MV-4-11 (cell line): ENCODE results near the gene FKBP15.
"Not testable (repeated sequence)": the region's sequence is repeated elsewhere in the genome, so short reads cannot be mapped to it uniquely, and the experiment has no call there.

Source experiments
- DNase-seq: peaks from one replicate; lab custom pipeline; 2025; lab: John Stamatoyannopoulos, UW

FKBP15 gene

GRCh38 chr9:113149561-113149960 is 71.5 kb downstream of the FKBP15 start:
- not testable (repeated sequence) for DNase-seq

DNA sequence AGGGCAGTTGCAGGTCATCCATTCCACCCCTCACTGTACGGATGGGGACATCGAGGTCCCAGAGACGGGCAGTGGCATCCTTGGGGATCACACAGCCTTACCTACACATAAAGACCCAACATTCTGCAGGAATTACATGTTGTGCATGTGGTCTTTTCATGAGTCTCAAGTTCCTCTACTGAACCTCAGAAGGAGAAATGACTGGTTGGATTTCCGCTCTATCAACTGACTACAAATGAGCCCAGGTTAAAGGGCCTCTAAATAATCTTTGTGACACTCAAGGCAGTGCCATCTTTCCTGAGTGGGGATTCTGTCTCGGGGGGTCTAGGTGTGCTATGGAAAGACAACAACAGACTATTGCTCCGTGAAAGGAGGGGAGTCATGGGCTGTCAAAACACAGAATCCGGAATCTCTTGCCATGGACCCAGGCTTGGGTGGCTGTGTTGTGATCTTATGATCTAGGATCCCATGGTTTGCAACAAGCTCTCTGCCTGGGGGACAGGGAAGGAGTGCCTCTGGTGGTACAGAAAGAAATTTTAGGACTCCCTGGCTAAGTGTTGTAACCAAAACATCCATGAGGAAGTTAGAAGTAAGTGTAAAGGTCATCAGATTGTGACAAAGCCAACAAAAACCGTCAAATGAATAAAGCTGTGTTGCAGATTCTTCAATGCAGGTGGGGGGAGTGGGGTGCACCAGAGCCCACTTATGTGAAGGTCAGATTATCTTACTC is 72.1 kb downstream of the FKBP15 start:
- DNase-seq, result peak; percentile 61

- no peak for DNase-seq
Measured at GRCh38 chr9:113148372-113148705, 72.7 kb downstream of the FKBP15 start.

- no peak for DNase-seq
Measured at GRCh38 chr9:113143432-113144227, 77.4 kb downstream of the FKBP15 start.

DNA sequence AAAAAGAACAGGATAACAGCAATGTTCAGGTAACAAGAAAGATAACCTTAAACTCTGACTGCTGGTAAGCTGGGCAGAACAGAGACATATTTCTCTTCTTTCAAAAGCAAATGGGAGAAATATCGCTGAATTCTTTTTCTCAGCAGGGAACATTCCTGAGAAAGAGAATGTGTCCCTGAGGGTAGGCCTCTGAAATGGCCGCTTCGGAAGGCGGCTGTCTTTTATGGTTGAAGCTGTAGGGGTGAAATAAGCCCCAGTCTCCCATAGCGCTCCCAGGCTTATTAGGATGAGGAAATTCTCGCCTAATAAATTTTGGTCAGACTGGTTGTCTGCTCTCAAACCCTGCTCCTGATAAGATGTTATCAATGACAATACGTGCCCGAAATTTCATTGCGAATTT is 80.2 kb downstream of the FKBP15 start:
- DNase-seq, result not testable (repeated sequence)

DNA sequence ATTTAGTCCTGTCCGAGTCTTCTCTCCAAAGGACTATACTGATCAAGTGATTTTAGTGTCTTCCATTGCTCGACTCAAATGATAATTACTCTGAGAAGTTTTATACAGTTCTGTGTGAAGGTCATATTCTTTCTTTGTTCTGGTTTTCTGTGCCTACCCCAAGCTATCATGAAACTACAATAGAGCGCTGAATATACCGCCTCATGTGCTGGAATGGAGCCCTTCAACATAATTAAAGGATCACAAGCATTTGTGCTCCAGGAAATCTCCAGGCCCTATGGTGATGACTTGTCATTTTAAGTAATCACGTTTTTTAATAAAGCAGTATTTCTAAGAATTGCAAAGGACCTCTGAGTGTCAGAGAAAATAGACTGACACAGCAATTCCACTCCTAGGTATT is 81.1 kb downstream of the FKBP15 start:
- no peak for DNase-seq

DNA sequence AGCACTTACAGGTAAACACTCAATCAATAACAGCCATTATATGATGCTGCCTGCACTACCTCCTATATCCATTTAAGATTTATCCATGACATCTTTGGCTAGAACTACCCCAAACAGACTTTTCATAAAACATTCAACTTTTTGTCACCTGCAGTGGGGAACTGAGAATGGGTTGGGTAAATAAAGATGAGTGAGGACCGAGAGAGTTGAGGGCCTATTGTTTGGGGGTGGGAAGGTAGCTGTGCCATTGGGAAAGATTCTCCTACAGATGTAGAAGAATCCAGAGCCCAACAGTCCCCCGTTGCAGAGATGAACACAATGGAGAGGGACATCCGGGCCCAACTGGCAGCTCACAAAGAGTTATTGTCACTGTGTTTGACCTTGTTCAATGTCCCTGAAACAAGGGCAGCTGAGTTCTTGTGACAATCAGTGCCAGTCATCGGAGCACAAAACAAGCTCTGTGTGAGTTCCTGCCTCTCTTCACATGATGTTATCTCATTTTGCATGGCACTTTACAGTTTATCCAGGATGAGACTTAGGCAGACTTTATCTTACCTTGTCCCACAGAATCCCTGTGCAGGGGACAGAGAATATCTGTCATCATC is 81.8 kb downstream of the FKBP15 start:
- DNase-seq, result no peak

DNA sequence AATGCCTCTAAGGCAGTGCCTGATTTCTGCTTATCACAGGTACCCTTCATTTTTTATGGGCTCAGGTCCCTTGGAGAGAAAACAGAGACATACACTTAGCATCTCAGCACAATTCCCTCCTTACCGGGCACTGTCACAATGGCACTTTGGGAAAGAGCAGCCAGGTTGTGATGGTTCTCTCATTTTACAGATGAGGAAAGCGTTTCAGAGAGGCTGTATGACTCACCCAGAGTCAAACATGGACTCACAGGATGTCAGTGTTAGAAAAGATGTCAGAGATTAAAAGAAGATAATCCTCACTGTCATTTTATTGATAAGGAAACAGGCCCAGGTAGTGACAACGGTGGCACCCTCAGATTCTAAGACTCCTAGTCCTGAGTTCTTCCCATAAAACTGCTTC is 82.3 kb downstream of the FKBP15 start:
- no peak for DNase-seq

- no peak for DNase-seq
Measured at GRCh38 chr9:113137196-113138168, 83.6 kb downstream of the FKBP15 start.

GRCh38 chr9:113131689-113132151 is 89.4 kb downstream of the FKBP15 start:
- peak; percentile 24 for DNase-seq

- DNase-seq, result no peak
Measured at GRCh38 chr9:113129884-113130283, 91.2 kb downstream of the FKBP15 start.

DNA sequence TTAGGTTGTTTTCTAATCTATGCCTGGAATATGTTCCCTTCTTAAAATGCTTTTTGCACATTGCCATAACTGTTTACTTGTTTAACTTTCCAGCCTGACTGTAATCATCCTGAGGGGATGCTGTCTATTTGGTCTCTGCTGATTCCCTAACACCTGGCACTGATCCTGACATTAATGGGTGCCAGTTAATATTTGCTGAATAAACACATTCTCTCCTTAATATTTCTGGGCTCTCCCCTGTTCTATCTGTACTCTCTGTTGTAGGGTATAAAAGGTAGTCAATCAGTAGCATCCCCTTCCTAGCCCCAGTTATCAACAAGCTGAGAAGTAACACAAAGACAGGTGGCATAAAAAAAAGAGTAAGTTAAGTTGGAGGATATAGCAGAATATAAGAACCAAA is 91.6 kb downstream of the FKBP15 start:
- DNase-seq, result no peak

DNA sequence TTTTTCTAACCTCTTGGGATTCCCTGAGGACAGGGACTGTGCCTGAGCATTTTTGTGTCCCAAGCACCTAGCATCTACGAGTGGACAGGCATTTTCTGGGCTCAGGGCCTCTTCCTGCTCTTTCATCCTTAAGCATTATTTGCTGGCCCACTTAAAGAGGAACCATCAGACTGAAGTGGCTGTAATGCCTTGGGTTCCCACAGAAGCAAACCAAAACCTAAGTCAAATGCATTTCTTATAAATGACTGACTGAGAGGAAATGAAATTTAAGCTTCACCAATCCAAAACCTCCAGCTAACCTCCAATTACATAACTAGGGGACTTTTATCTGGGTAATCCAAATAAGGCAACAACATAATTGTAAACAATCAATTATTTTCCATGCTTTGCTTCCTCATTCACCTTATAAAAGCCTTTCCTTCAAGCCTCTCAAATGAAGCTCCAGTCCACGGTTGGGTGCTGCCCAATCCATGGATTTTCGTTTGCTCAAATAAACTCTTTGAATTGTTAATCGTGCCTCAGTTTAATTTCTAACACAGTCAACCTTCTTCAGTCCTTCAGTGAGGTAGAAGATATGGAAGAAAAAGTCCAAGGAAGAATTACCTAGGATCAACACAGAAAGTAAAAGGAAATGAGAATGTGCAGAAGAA is 95.6 kb downstream of the FKBP15 start:
- peak; percentile 84 for DNase-seq

DNA sequence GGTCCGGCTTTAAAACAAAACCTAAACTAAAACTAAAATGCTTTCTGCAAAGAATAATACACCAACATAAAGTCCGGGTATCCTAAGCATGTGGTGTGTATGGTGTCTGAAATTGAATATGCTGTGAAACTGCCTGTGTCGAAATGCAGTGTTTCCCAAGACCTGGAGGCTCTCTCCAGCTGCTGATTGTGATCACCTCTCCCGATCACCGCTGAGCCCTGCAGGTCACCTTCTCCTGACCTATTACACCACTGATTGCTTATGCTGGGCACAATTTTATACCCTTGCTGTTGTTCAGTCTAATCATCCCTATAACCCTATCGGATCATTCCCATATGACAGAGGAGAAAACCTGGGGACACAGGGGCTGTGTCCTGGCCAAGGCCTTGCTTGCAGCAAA is 102.2 kb downstream of the FKBP15 start:
- DNase-seq, result not testable (repeated sequence)
